Esophagus muscularis mucosa (tissue), 4 donors: ENCODE measurements around the gene NFKB2. TPM values are rescaled to one million over a fixed set of nuclear protein-coding genes. Genes with fewer than 3 reads are reported as not detected.

Source experiments
- DNase-seq: peaks from one replicate; pipeline ENCODE4 v3.0.0-alpha.2; 2017; ENCODE audit errors: extremely low spot score
- H3K27ac ChIP-seq, 4 donors: fragments of 200-600 bp; sonication (generic); replicated peaks in 1 of 4; 1 replicate in 3 of 4; 2 replicates in 1 of 4; pipeline ENCODE4 v1.5.1; 2016 to 2019; ENCODE audit warnings: mild to moderate bottlenecking in 1 of 4
- H3K27me3 ChIP-seq, 4 donors: fragments of 200-600 bp; sonication (generic); one replicate each; pipeline versions ENCODE4 v1.5.1 to v1.6.0; 2016 to 2019
- H3K36me3 ChIP-seq, 4 donors: fragments of 200-600 bp; sonication (generic); one replicate each; pipeline ENCODE4 v1.5.1; 2016 to 2019
- H3K4me1 ChIP-seq, 4 donors: fragments of 200-600 bp; sonication (generic); one replicate each; pipeline ENCODE4 v1.5.1; 2016 to 2019
- H3K4me3 ChIP-seq, 4 donors: fragments of 200-600 bp; sonication (generic); 1 replicate in 2 of 4; 2 replicates in 2 of 4; pipeline ENCODE4 v1.5.1; 2016 to 2019; ENCODE audit warnings: mild to moderate bottlenecking in 4 of 4, moderate library complexity in 1 of 4
- H3K9me3 ChIP-seq, 4 donors: fragments of 200-600 bp; sonication (generic); 1 replicate in 3 of 4; 2 replicates in 1 of 4; pipeline ENCODE4 v1.5.1; 2016 to 2019
- EP300 ChIP-seq: sonication (generic); formaldehyde crosslinking; IDR thresholded peaks from one replicate; pipeline ENCODE4 v1.6.1; 2017; ENCODE audit warnings: antibody characterized with exemption
- POLR2A ChIP-seq: fragments of 450-650 bp; IDR thresholded peaks from one replicate; pipeline ENCODE4 v1.6.1; 2017; ENCODE audit warnings: antibody characterized with exemption, moderate library complexity, mild to moderate bottlenecking, low read depth
- POLR2AphosphoS5 ChIP-seq, 2 donors: sonication (generic); formaldehyde crosslinking; IDR thresholded peaks; one replicate each; pipeline ENCODE4 v1.6.1; 2017; ENCODE audit warnings: antibody characterized with exemption in 2 of 2
- WGBS: methylation state at CpG from one replicate; pipeline ENCODE4 v1.1.5; 2018; 5-methylcytosine and 5-hydroxymethylcytosine counted together
- intact Hi-C: fragments of 100-400 bp; cut with DNase I; formaldehyde crosslinking; loops from one replicate; pipeline ENCODE4 v1.15.1; 2023
- total RNA-seq, 4 donors: library from RNA; depleted of rRNA; stranded (reverse); fragments of >200 nt; gene quantifications; one replicate each; pipeline versions ENCODE4 v1.1.0 to v1.2.1, GENCODE V29; 2016
- TF ChIP-seq, protein P1 (sequence below), 3 experiments: fragments of 200-600 bp in 2 of 3; fragments of 450-650 bp in 1 of 3; sonication (generic) in 2 of 3; IDR thresholded peaks; one replicate each; pipeline ENCODE4 v1.5.1; 2017 to 2019; ENCODE audit warnings: antibody characterized with exemption in 3 of 3, mild to moderate bottlenecking in 2 of 3, moderate library complexity in 1 of 3

NFKB2 gene
- total RNA-seq, 4 donors from 2014 or later, result 18.7 to 47.0 (median 41.2) TPM

- H3K9me3 ChIP-seq, result no peaks in the 10 kb centered on the region
- TF ChIP-seq EP300, result no peak
- TF ChIP-seq, protein P1, sequence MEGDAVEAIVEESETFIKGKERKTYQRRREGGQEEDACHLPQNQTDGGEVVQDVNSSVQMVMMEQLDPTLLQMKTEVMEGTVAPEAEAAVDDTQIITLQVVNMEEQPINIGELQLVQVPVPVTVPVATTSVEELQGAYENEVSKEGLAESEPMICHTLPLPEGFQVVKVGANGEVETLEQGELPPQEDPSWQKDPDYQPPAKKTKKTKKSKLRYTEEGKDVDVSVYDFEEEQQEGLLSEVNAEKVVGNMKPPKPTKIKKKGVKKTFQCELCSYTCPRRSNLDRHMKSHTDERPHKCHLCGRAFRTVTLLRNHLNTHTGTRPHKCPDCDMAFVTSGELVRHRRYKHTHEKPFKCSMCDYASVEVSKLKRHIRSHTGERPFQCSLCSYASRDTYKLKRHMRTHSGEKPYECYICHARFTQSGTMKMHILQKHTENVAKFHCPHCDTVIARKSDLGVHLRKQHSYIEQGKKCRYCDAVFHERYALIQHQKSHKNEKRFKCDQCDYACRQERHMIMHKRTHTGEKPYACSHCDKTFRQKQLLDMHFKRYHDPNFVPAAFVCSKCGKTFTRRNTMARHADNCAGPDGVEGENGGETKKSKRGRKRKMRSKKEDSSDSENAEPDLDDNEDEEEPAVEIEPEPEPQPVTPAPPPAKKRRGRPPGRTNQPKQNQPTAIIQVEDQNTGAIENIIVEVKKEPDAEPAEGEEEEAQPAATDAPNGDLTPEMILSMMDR (IDR thresholded peaks at IDR 0.05), result no peak
- no peak for TF ChIP-seq POLR2A
- no peak for TF ChIP-seq POLR2AphosphoS5 (IDR thresholded peaks at IDR 0.05)
- no peaks in the 10 kb centered on the region for H3K27me3 ChIP-seq
- no peak for DNase-seq
- no peak overlapping the region for H3K27ac ChIP-seq
- H3K4me1 ChIP-seq, result no peaks in the 10 kb centered on the region
- H3K36me3 ChIP-seq, result peaks cover 62 to 97% (median 90%) of the 10 kb centered on the region in 4 donors
- no peak overlapping the region for H3K4me3 ChIP-seq
- WGBS, result 98% methylated on average over 4 of the region's 4 CpGs
- intact Hi-C loops, result no loop called here
These were observed 36.7 kb upstream of the NFKB2 start for GRCh38 chr10:102358712-102359382.

DNA sequence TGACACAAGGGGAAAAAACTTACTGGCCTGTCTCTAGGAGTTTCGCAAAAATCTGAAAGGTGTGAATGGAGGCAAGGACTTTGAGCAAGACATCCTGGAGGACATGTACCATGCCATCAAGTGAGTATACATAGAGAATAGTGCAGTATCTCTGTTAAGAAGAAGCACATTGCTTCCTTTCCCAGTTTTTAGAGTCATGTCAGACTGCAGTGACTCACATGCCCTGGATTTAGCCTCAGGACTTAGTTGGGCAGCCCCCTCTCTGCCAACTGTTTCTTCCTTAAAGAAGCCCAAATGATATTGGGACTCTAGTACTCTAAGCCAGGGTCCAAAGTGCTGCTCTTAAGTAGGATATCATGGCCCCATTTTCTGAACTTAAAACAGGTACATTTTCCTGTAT lies 28.1 kb upstream of the NFKB2 start:
- Histone ChIP-seq H3K4me3 (no peak overlapping the region), H3K9me3 (no peaks in the 10 kb centered on the region), H3K36me3 (peaks cover 94 to 100% (median 100%) of the 10 kb centered on the region in 4 donors), H3K27ac (no peak overlapping the region), H3K4me1 (no peaks in the 10 kb centered on the region), H3K27me3 (no peaks in the 10 kb centered on the region)
- DNase-seq, result no peak
- TF ChIP-seq EP300 (no peak), POLR2A (no peak), POLR2AphosphoS5 (IDR thresholded peaks at IDR 0.05) (no peak)
- TF ChIP-seq, protein P1 (IDR thresholded peaks at IDR 0.05), result no peak
- 100% methylated on average over 1 of the region's 1 CpG for whole genome bisulfite sequencing
- intact Hi-C loops, result no loop called here

GRCh38 chr10:102368077-102368476 lies 27.4 kb upstream of the NFKB2 start:
- Histone ChIP-seq H3K4me3 (no peak overlapping the region), H3K27me3 (no peaks in the 10 kb centered on the region), H3K36me3 (peaks cover 92 to 100% (median 97%) of the 10 kb centered on the region in 4 donors), H3K4me1 (no peaks in the 10 kb centered on the region), H3K9me3 (no peaks in the 10 kb centered on the region), H3K27ac (no peak overlapping the region)
- intact Hi-C loops, result no loop called here
- 70% methylated on average over 3 of the region's 3 CpGs for WGBS
- TF ChIP-seq POLR2AphosphoS5 (IDR thresholded peaks at IDR 0.05), result no peak
- no peak for TF ChIP-seq EP300
- TF ChIP-seq, protein P1 (IDR thresholded peaks at IDR 0.05), result no peak
- TF ChIP-seq POLR2A, result no peak
- DNase-seq, result no peak

- Histone ChIP-seq H3K27ac (no peak overlapping the region), H3K27me3 (no peaks in the 10 kb centered on the region), H3K36me3 (peaks cover 87 to 100% (median 95%) of the 10 kb centered on the region in 4 donors), H3K4me1 (no peaks in the 10 kb centered on the region), H3K4me3 (no peak overlapping the region), H3K9me3 (no peaks in the 10 kb centered on the region)
- intact Hi-C loops, result no loop called here
- no peak for DNase-seq
- TF ChIP-seq POLR2AphosphoS5 (IDR thresholded peaks at IDR 0.05) (no peak), EP300 (no peak), POLR2A (no peak)
- TF ChIP-seq, protein P1 (IDR thresholded peaks at IDR 0.05), result no peak
- WGBS, result 100% methylated on average over 2 of the region's 2 CpGs
These were observed 24.2 kb upstream of the NFKB2 start for GRCh38 chr10:102371295-102371694.

DNA sequence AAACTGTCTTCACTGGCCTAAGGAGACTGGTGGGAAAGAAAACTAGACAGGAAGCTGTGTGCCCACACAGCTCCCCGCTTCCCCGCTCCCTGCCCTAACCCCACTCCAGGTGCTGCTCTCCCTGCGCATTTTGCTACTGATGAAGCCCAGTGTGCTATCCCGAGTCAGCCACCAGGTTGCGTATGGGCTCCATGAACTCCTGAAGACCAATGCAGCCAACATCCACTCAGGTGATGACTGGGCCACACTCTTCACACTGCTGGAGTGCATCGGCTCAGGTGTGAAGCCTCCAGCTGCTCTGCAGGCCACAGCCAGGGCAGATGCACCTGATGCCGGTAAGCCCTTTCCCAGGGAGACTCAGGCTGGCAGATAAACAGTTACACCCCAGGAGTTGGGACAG lies 20.3 kb upstream of the NFKB2 start:
- Histone ChIP-seq H3K4me1 (no peaks in the 10 kb centered on the region), H3K27me3 (no peaks in the 10 kb centered on the region), H3K27ac (no peak overlapping the region), H3K36me3 (peaks cover 89 to 100% (median 95%) of the 10 kb centered on the region in 4 donors), H3K9me3 (no peaks in the 10 kb centered on the region), H3K4me3 (no peak overlapping the region)
- no peak for DNase-seq
- no peak for TF ChIP-seq POLR2AphosphoS5 (IDR thresholded peaks at IDR 0.05)
- TF ChIP-seq, protein P1 (IDR thresholded peaks at IDR 0.05), result peak in 1 of 3 experiments; percentile 3
- WGBS, result 85% methylated on average over 6 of the region's 7 CpGs
- intact Hi-C loops, result no loop called here
